Fibroblast of the aortic adventitia (primary cell): ENCODE results near the gene PGLYRP1. TPM values are rescaled to one million over a fixed set of nuclear protein-coding genes. Genes with fewer than 3 reads are reported as not detected.

Source experiments
- DNase-seq: peaks from one replicate; pipeline ENCODE4 v3.0.0-alpha.2; 2010; ENCODE audit warnings: low read depth
- H3K4me3 ChIP-seq: 2 replicates; pipeline ENCODE4 v1.5.1; 2011; ENCODE audit warnings: low read depth, mild to moderate bottlenecking, control low read depth, low read length, moderate library complexity
- CTCF ChIP-seq: IDR thresholded peaks from 2 replicates; pipeline ENCODE4 v1.5.1; 2011; ENCODE audit warnings: mild to moderate bottlenecking, low read length, control low read depth, inconsistent platforms; ENCODE audit not compliant: insufficient read depth
- total RNA-seq: library from RNA; depleted of rRNA; stranded (reverse); fragments of >200 nt; gene quantifications from 2 replicates; pipeline ENCODE4 v1.2.3, GENCODE V29; 2012; ENCODE audit warnings: low replicate concordance

The PGLYRP1 gene
- total RNA-seq, 1 donor = not detected

- no peak for TF ChIP-seq CTCF
- no peak overlapping the region for H3K4me3 ChIP-seq
- no peak for DNase-seq
Measured at GRCh38 chr19:46063201-46063600, 40.3 kb upstream of the PGLYRP1 start.

- no peak for TF ChIP-seq CTCF
Measured at GRCh38 chr19:46060012-46060411, 37.2 kb upstream of the PGLYRP1 start.

GRCh38 chr19:46058778-46059177 lies 35.9 kb upstream of the PGLYRP1 start:
- no peak overlapping the region for H3K4me3 ChIP-seq
- no peak for TF ChIP-seq CTCF
- no peak for DNase-seq

More at GRCh38 chr19:46060012-46060411, 37.2 kb upstream of the PGLYRP1 start:
- no peak overlapping the region for H3K4me3 ChIP-seq
- no peak for DNase-seq

- DNase-seq = no peak
- no peak for TF ChIP-seq CTCF
- H3K4me3 ChIP-seq = no peak overlapping the region
Measured at GRCh38 chr19:46056536-46056935, 33.7 kb upstream of the PGLYRP1 start.

GRCh38 chr19:46052896-46053295 lies 30.0 kb upstream of the PGLYRP1 start:
- H3K4me3 ChIP-seq = no peak overlapping the region
- DNase-seq = no peak
- TF ChIP-seq CTCF = no peak

- TF ChIP-seq CTCF = no peak
- no peak overlapping the region for H3K4me3 ChIP-seq
- DNase-seq = no peak
Measured at GRCh38 chr19:46049597-46049996, 26.7 kb upstream of the PGLYRP1 start.

GRCh38 chr19:46043519-46043918 lies 20.7 kb upstream of the PGLYRP1 start:
- H3K4me3 ChIP-seq = no peak overlapping the region
- no peak for TF ChIP-seq CTCF
- no peak for DNase-seq
